Uterus (tissue), 4 donors: Measurements from ENCODE around the gene HEPACAM2. TPM values are rescaled to one million over a fixed set of nuclear protein-coding genes. Genes with fewer than 3 reads are reported as not detected.

Experiments used
- DNase-seq, 2 donors: peaks; one replicate each; pipeline ENCODE4 v3.0.0-alpha.2; 2019 to 2020
- H3K27ac ChIP-seq, 2 donors: fragments of 200-600 bp; sonication (generic); 1 replicate in 1 of 2; 2 replicates in 1 of 2; pipeline ENCODE4 v1.5.1; 2016 to 2018
- H3K27me3 ChIP-seq, 2 donors: fragments of 200-600 bp; sonication (generic); one replicate each; pipeline ENCODE4 v1.5.1; 2018 to 2019; ENCODE audit warnings: control low read depth in 1 of 2
- H3K36me3 ChIP-seq, 2 donors: fragments of 200-600 bp; sonication (generic); one replicate each; pipeline ENCODE4 v1.5.1; 2019; ENCODE audit warnings: control low read depth in 1 of 2
- H3K4me1 ChIP-seq, 2 donors: fragments of 200-600 bp; sonication (generic); one replicate each; pipeline ENCODE4 v1.5.1; 2018 to 2019; ENCODE audit warnings: control low read depth in 1 of 2
- H3K4me3 ChIP-seq, 2 donors: fragments of 200-600 bp; sonication (generic); 1 replicate in 1 of 2; 2 replicates in 1 of 2; pipeline ENCODE4 v1.5.1; 2018 to 2019; ENCODE audit warnings: mild to moderate bottlenecking in 1 of 2
- H3K9me3 ChIP-seq, 2 donors: fragments of 200-600 bp; sonication (generic); one replicate each; pipeline ENCODE4 v1.5.1; 2019; ENCODE audit warnings: control low read depth in 1 of 2
- CTCF ChIP-seq, 4 experiments: fragments of 200-600 bp in 2 of 4; fragments of 450-650 bp in 2 of 4; sonication (generic) in 2 of 4; IDR thresholded peaks; one replicate each; pipeline ENCODE4 v1.5.1; 2016 to 2019; ENCODE audit warnings: antibody characterized with exemption in 4 of 4, mild to moderate bottlenecking in 2 of 4, moderate library complexity in 1 of 4
- POLR2A ChIP-seq, 2 donors: fragments of 450-650 bp; IDR thresholded peaks; one replicate each; pipeline ENCODE4 v1.6.1; 2016; ENCODE audit warnings: antibody characterized with exemption in 2 of 2, mild to moderate bottlenecking in 1 of 2, moderate library complexity in 1 of 2
- intact Hi-C: fragments of 100-400 bp; cut with DNase I; formaldehyde crosslinking; loops from one replicate; pipeline ENCODE4 v1.15.1; 2023; ENCODE audit warnings: low total_unique reads
- total RNA-seq, 4 donors: library from RNA; depleted of rRNA in 3 of 4; stranded (reverse); fragments of >200 nt in 3 of 4; gene quantifications; one replicate each; pipeline versions ENCODE4 v1.1.0 to v1.2.4, GENCODE V29; 2014 to 2023
- donor health status: DM: yes; HTN: yes; CAD: no.

HEPACAM2 gene
- under 1 TPM in 1 of 4 donors, not detected in 3; 0.14 TPM for total RNA-seq

- intact Hi-C loops: no loop called here
- Histone ChIP-seq H3K27ac (no peak within 1 kb of the TSS), H3K4me1 (no peaks in the 10 kb centered on the region), H3K4me3 (no peak within 1 kb of the TSS), H3K27me3 (no peaks in the 10 kb centered on the region), H3K36me3 (no peaks in the 10 kb centered on the region), H3K9me3 (no peaks in the 10 kb centered on the region)
- TF ChIP-seq POLR2A (IDR thresholded peaks at IDR 0.05) (no peak), CTCF (IDR thresholded peaks at IDR 0.05) (no peak)
- DNase-seq: no peak
Observed at GRCh38 chr7:93226310-93226709, at the start of gene HEPACAM2. HEPACAM2 (minus strand) TSS chr7:93226469.

GRCh38 chr7:93265220-93265619 lies 39.0 kb upstream of the HEPACAM2 start:
- no peaks in the 10 kb centered on the region for H3K27me3 ChIP-seq
- H3K4me3 ChIP-seq: no peak overlapping the region
- no peaks in the 10 kb centered on the region for H3K36me3 ChIP-seq
- H3K9me3 ChIP-seq: no peaks in the 10 kb centered on the region
- intact Hi-C loops: no loop called here
- TF ChIP-seq CTCF (IDR thresholded peaks at IDR 0.05): no peak
- TF ChIP-seq POLR2A (IDR thresholded peaks at IDR 0.05): no peak
- H3K4me1 ChIP-seq: no peaks in the 10 kb centered on the region
- DNase-seq: no peak
- H3K27ac ChIP-seq: no peak overlapping the region

DNA sequence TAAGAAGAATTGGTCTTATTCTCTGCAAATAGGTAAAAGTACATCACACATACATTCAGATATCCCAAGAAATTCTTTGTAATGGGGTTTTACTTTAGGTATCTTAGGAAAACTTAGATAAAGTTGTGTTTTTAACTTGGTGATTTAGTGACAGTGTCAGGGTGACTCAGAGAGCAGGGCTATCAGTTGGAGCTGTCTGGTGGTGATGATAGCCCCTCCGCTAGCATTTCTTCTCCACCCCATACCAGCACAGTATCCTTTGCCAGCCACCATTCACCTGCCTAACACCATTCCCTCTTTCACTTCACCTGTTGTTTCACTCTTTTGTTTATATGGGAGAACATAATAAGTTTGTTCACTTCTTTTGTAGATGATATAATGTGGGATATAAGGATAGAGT lies 36.3 kb upstream of the HEPACAM2 start:
- Histone ChIP-seq H3K27ac (no peak overlapping the region), H3K36me3 (no peaks in the 10 kb centered on the region), H3K4me1 (no peaks in the 10 kb centered on the region), H3K9me3 (no peaks in the 10 kb centered on the region), H3K27me3 (no peaks in the 10 kb centered on the region), H3K4me3 (no peak overlapping the region)
- no peak for DNase-seq
- no peak for TF ChIP-seq POLR2A (IDR thresholded peaks at IDR 0.05)
- intact Hi-C loops: no loop called here

GRCh38 chr7:93258661-93259060 lies 32.4 kb upstream of the HEPACAM2 start:
- DNase-seq: no peak
- H3K27ac ChIP-seq: no peak overlapping the region
- no peaks in the 10 kb centered on the region for H3K9me3 ChIP-seq
- H3K36me3 ChIP-seq: no peaks in the 10 kb centered on the region
- no peak overlapping the region for H3K4me3 ChIP-seq
- intact Hi-C loops: no loop called here
- H3K4me1 ChIP-seq: no peaks in the 10 kb centered on the region
- TF ChIP-seq CTCF (IDR thresholded peaks at IDR 0.05): no peak
- no peaks in the 10 kb centered on the region for H3K27me3 ChIP-seq

GRCh38 chr7:93249491-93250148 lies 23.4 kb upstream of the HEPACAM2 start:
- Histone ChIP-seq H3K9me3 (no peaks in the 10 kb centered on the region), H3K4me3 (no peak overlapping the region), H3K27me3 (no peaks in the 10 kb centered on the region), H3K4me1 (peaks cover 0 to 9% of the 10 kb centered on the region in 2 donors), H3K27ac (no peak overlapping the region), H3K36me3 (no peaks in the 10 kb centered on the region)
- intact Hi-C loops: no loop called here
- TF ChIP-seq CTCF (IDR thresholded peaks at IDR 0.05) (no peak), POLR2A (IDR thresholded peaks at IDR 0.05) (no peak)
- no peak for DNase-seq
